NCI-H2107 (cell line): Measurements from ENCODE around the gene TLK2.
"Not testable (repeated sequence)": the region's sequence is repeated elsewhere in the genome, so short reads cannot be mapped to it uniquely, and the experiment has no call there.

ENCODE experiments used
- DNase-seq: peaks from one replicate; lab custom pipeline; 2025; lab: John Stamatoyannopoulos, UW

Gene TLK2

GRCh38 chr17:62601471-62601870 is 122.8 kb downstream of the TLK2 start:
- DNase-seq: no peak

GRCh38 chr17:62603783-62604182 is 125.2 kb downstream of the TLK2 start:
- DNase-seq: not testable (repeated sequence)

- no peak for DNase-seq
Measured at GRCh38 chr17:62605588-62605987, 127.0 kb downstream of the TLK2 start.

GRCh38 chr17:62611292-62611691 is 132.7 kb downstream of the TLK2 start:
- DNase-seq: no peak

- DNase-seq: no peak
Measured at GRCh38 chr17:62611728-62612127, 133.1 kb downstream of the TLK2 start.

- not testable (repeated sequence) for DNase-seq
Measured at GRCh38 chr17:62612289-62612688, 133.7 kb downstream of the TLK2 start.

- not testable (repeated sequence) for DNase-seq
Measured at GRCh38 chr17:62613095-62613494, 134.5 kb downstream of the TLK2 start.

GRCh38 chr17:62614142-62614541 is 135.5 kb downstream of the TLK2 start:
- no peak for DNase-seq

GRCh38 chr17:62615503-62615902 is 136.9 kb downstream of the TLK2 start:
- no peak for DNase-seq

- DNase-seq: no peak
Measured at GRCh38 chr17:62616993-62617893, 138.6 kb downstream of the TLK2 start.

- no peak for DNase-seq
Measured at GRCh38 chr17:62617894-62618472, 139.4 kb downstream of the TLK2 start.

GRCh38 chr17:62618647-62619416 is 140.2 kb downstream of the TLK2 start:
- DNase-seq: no peak

GRCh38 chr17:62619417-62620155 is 141.0 kb downstream of the TLK2 start:
- no peak for DNase-seq

- no peak for DNase-seq
Measured at GRCh38 chr17:62621223-62621622, 142.6 kb downstream of the TLK2 start.

- DNase-seq: no peak
Measured at GRCh38 chr17:62625184-62625869, 146.7 kb downstream of the TLK2 start.

GRCh38 chr17:62625870-62626200 is 147.2 kb downstream of the TLK2 start:
- no peak for DNase-seq

GRCh38 chr17:62626719-62627218 is 148.1 kb downstream of the TLK2 start:
- no peak for DNase-seq

- no peak for DNase-seq
Measured at GRCh38 chr17:62627219-62627903, 148.7 kb downstream of the TLK2 start, which contains the start of gene MRC2. TSS of gene MRC2 (plus strand) at chr17:62627670. CDS start at chr17:62627803, 133 bp downstream.

GRCh38 chr17:62627904-62628633 is 149.4 kb downstream of the TLK2 start:
- DNase-seq: no peak
